IMR-90 (cell line): Measurements from ENCODE around the gene BRF1. TPM values are rescaled to one million over a fixed set of nuclear protein-coding genes. Genes with fewer than 3 reads are reported as not detected.

Experiments
- ATAC-seq: fragments of 200-7000 bp; cut with Tn5 transposase; 2 replicates; pipeline ENCODE4 v1.9.1; 2020; ENCODE audit warnings: low read depth, mild to moderate bottlenecking, moderate library complexity
- BruUV-seq: library from RNA; stranded (reverse); fragments of 400-500 nt; replicated peaks from 2 replicates; lab custom pipeline; 2021; lab: Mats Ljungman, UMichigan
- CTCF ChIA-PET: fragments of 300-600 bp; formaldehyde crosslinking; extraction: SDS; loops from one replicate; lab custom pipeline; 2021; ENCODE audit warnings: antibody characterized with exemption; lab: Yijun Ruan, JAX
- POLR2A ChIA-PET: fragments of 300-600 bp; sonication (Branson Sonifier 250); formaldehyde crosslinking; loops from one replicate; lab custom pipeline; 2022; ENCODE audit warnings: antibody characterized with exemption; ENCODE audit not compliant: unreplicated experiment; lab: Charles Lee
- DNase-seq: peaks from one replicate; pipeline ENCODE4 v3.0.0; 2013
- H2AFZ ChIP-seq: replicated peaks from 2 replicates; pipeline ENCODE3; 2013; ENCODE audit warnings: low read length, mild to moderate bottlenecking; ENCODE audit not compliant: poor library complexity
- H2AK5ac ChIP-seq: 2 replicates; pipeline ENCODE4 v1.6.1; 2013; ENCODE audit warnings: low read depth, low read length, inconsistent platforms
- H2AK9ac ChIP-seq: replicated peaks from 2 replicates; pipeline ENCODE3; 2013; ENCODE audit warnings: mild to moderate bottlenecking, low read depth, low read length, moderate library complexity; ENCODE audit not compliant: poor library complexity
- H2BK120ac ChIP-seq: 2 replicates; pipeline ENCODE4 v1.6.1; 2013; ENCODE audit warnings: low read depth, low read length, inconsistent platforms
- H2BK15ac ChIP-seq: 3 replicates; pipeline ENCODE4 v1.6.1; 2013; ENCODE audit warnings: low read depth, low read length, inconsistent platforms
- H2BK20ac ChIP-seq: 2 replicates; pipeline ENCODE4 v1.6.1; 2013; ENCODE audit warnings: low read depth, mild to moderate bottlenecking, inconsistent platforms, low read length, moderate library complexity
- H2BK5ac ChIP-seq: 2 replicates; pipeline ENCODE4 v1.6.1; 2013; ENCODE audit warnings: mild to moderate bottlenecking, low read depth, low read length, inconsistent platforms; ENCODE audit not compliant: poor library complexity, severe bottlenecking
- H3K14ac ChIP-seq: replicated peaks from 2 replicates; pipeline ENCODE4 v1.6.1; 2013; ENCODE audit warnings: low read depth, low read length, inconsistent platforms
- H3K18ac ChIP-seq: 2 replicates; pipeline ENCODE4 v1.6.1; 2013; ENCODE audit warnings: low read depth, low read length, control low read depth
- H3K23ac ChIP-seq: 2 replicates; pipeline ENCODE4 v1.6.1; 2013; ENCODE audit warnings: low read depth, low read length, inconsistent platforms
- H3K27ac ChIP-seq: 2 replicates; pipeline ENCODE4 v1.5.1; 2013; ENCODE audit warnings: mild to moderate bottlenecking, control low read depth, low read length; ENCODE audit not compliant: insufficient read depth
- H3K27me3 ChIP-seq: 2 replicates; pipeline ENCODE4 v1.6.1; 2013; ENCODE audit warnings: low read length; ENCODE audit not compliant: control insufficient read depth, insufficient read depth
- H3K36me3 ChIP-seq: 2 replicates; pipeline ENCODE4 v1.6.1; 2013; ENCODE audit warnings: low read length, mixed read lengths; ENCODE audit not compliant: control insufficient read depth, insufficient read depth
- H3K4ac ChIP-seq: 2 replicates; pipeline ENCODE4 v1.6.1; 2013; ENCODE audit warnings: low read depth, low read length, inconsistent platforms
- H3K4me1 ChIP-seq: 2 replicates; pipeline ENCODE4 v1.6.1; 2013; ENCODE audit warnings: low read length, mixed read lengths; ENCODE audit not compliant: control insufficient read depth, insufficient read depth
- H3K4me2 ChIP-seq: 2 replicates; pipeline ENCODE4 v1.6.1; 2013; ENCODE audit warnings: low read depth, mild to moderate bottlenecking, control low read depth, low read length, moderate library complexity
- H3K4me3 ChIP-seq: 2 replicates; pipeline ENCODE4 v1.5.1; 2013; ENCODE audit warnings: low read depth, mild to moderate bottlenecking, control low read depth, low read length, moderate library complexity; ENCODE audit not compliant: insufficient read depth
- H3K56ac ChIP-seq: 2 replicates; pipeline ENCODE4 v1.6.1; 2013; ENCODE audit warnings: low read length, inconsistent platforms; ENCODE audit not compliant: insufficient read depth; ENCODE audit errors: extremely low read depth
- H3K79me1 ChIP-seq, 2 experiments: 2 replicates each; pipeline ENCODE4 v1.6.1; 2013; ENCODE audit warnings: low read length in 2 of 2, inconsistent platforms in 1 of 2, low read depth in 1 of 2
- H3K9ac ChIP-seq: 2 replicates; pipeline ENCODE4 v1.6.1; 2013; ENCODE audit warnings: low read depth, low read length, control low read depth
- H3K9me1 ChIP-seq: 2 replicates; pipeline ENCODE4 v1.6.1; 2013; ENCODE audit warnings: low read length, inconsistent platforms; ENCODE audit not compliant: insufficient read depth
- H3K9me3 ChIP-seq: 2 replicates; pipeline ENCODE4 v1.6.1; 2013; ENCODE audit warnings: low read length; ENCODE audit not compliant: control insufficient read depth, insufficient read depth
- H4K20me1 ChIP-seq: 2 replicates; pipeline ENCODE4 v1.6.1; 2013; ENCODE audit warnings: low read length, inconsistent platforms; ENCODE audit not compliant: insufficient read depth
- H4K5ac ChIP-seq: 2 replicates; pipeline ENCODE4 v1.6.1; 2013; ENCODE audit warnings: mild to moderate bottlenecking, low read depth, low read length, control low read depth
- H4K8ac ChIP-seq, 2 experiments: 2 replicates each; pipeline ENCODE4 v1.6.1; 2013; ENCODE audit warnings: low read depth in 2 of 2, low read length in 2 of 2, control low read depth in 1 of 2, inconsistent platforms in 1 of 2
- H4K91ac ChIP-seq: 2 replicates; pipeline ENCODE4 v1.6.1; 2013; ENCODE audit warnings: low read depth, low read length, inconsistent platforms; ENCODE audit not compliant: insufficient read depth
- BHLHE40 ChIP-seq: fragments of 150-350 bp; IDR thresholded peaks from 2 replicates; pipeline ENCODE4 v1.6.1; 2016; ENCODE audit warnings: mild to moderate bottlenecking, low read depth, low read length
- CEBPB ChIP-seq: IDR thresholded peaks from 2 replicates; pipeline ENCODE4 v1.6.1; 2012; ENCODE audit warnings: low read depth, low read length, improper control_type of control experiment
- CHD1 ChIP-seq: IDR thresholded peaks from 2 replicates; pipeline ENCODE4 v1.6.1; 2012; ENCODE audit warnings: low read depth, low read length, improper control_type of control experiment
- CTCF ChIP-seq: conservative IDR thresholded peaks from 2 replicates; pipeline ENCODE4 v1.5.1; 2012; ENCODE audit warnings: mild to moderate bottlenecking, low read depth, low read length, improper control_type of control experiment
- FOS ChIP-seq: fragments of 150-350 bp; IDR thresholded peaks from 2 replicates; pipeline ENCODE4 v1.6.1; 2016; ENCODE audit warnings: low read depth, low read length
- MAZ ChIP-seq: IDR thresholded peaks from 2 replicates; pipeline ENCODE4 v1.6.1; 2012; ENCODE audit warnings: low read depth, mild to moderate bottlenecking, low read length, improper control_type of control experiment, moderate library complexity, borderline replicate concordance
- MXI1 ChIP-seq: IDR thresholded peaks from 2 replicates; pipeline ENCODE4 v1.6.1; 2012; ENCODE audit warnings: low read depth, mild to moderate bottlenecking, low read length, moderate library complexity, borderline replicate concordance
- POLR2A ChIP-seq: IDR thresholded peaks from 2 replicates; pipeline ENCODE4 v1.6.1; 2012; ENCODE audit warnings: mild to moderate bottlenecking, low read depth, low read length
- RAD21 ChIP-seq: IDR thresholded peaks from 2 replicates; pipeline ENCODE4 v1.6.1; 2012; ENCODE audit warnings: low read length, improper control_type of control experiment
- RFX5 ChIP-seq: IDR thresholded peaks from 2 replicates; pipeline ENCODE4 v1.8.0; 2012; ENCODE audit warnings: low read depth, mild to moderate bottlenecking, low read length, moderate library complexity
- WGBS, 2 experiments: methylation state at CpG; one replicate each; pipeline versions ENCODE4 v1.1.5 to v1.1.7; 2013; ENCODE audit warnings: missing lambda C conversion rate in 2 of 2; ENCODE audit not compliant: insufficient read length in 1 of 2; ENCODE audit errors: extremely low coverage in 2 of 2; 5-methylcytosine and 5-hydroxymethylcytosine counted together
- dilution Hi-C: fragments of 300-500 bp; cut with HindIII; formaldehyde crosslinking; loops from one replicate; pipeline ENCODE4 v1.14.3; 2018; ENCODE audit warnings: low sequenced_read_pairs; ENCODE audit not compliant: unreplicated experiment
- in situ Hi-C: fragments of 300-500 bp; cut with MboI; formaldehyde crosslinking; loops from 3 replicates; pipeline ENCODE4 v1.14.3; 2019; ENCODE audit warnings: low sequenced_read_pairs, inconsistent platforms, mixed read lengths
- intact Hi-C: fragments of 100-400 bp; cut with micrococcal nuclease; formaldehyde crosslinking; loops from 2 replicates; pipeline ENCODE4 v1.10.0; 2022
- polyA plus RNA-seq, 3 experiments: library from polyadenylated mRNA; depleted of rRNA; stranded (reverse); fragments of >200 nt; gene quantifications; 2 replicates each; pipeline ENCODE4 v1.2.3, GENCODE V29; 2012; ENCODE audit warnings: low replicate concordance in 1 of 3
- total RNA-seq: library from RNA; depleted of rRNA; stranded (reverse); fragments of >200 nt; gene quantifications from 2 replicates; pipeline ENCODE4 v1.2.3, GENCODE V29; 2012
- TF ChIP-seq, protein P1 (sequence below): fragments of 150-350 bp; IDR thresholded peaks from 2 replicates; pipeline ENCODE4 v1.6.1; 2017; ENCODE audit warnings: mild to moderate bottlenecking, antibody characterized with exemption, low read length, low read depth

BRF1 gene
- total and polyA plus RNA-seq, 2 of the 4 experiments (the other 2 are of a cell fraction), result 12.4 to 16.7 TPM

- Histone ChIP-seq H4K8ac (no peak overlapping the region), H3K27ac (no peak overlapping the region), H2AK9ac (no peak overlapping the region), H3K18ac (no peak overlapping the region), H2BK20ac (no peak overlapping the region), H3K27me3 (no peaks in the 10 kb centered on the region), H4K91ac (no peak overlapping the region), H4K20me1 (peaks cover 3% of the 10 kb centered on the region; the same call in 1 of the 2 replicates), H2BK15ac (no peak overlapping the region), H2AK5ac (no peak overlapping the region), H3K4me3 (no peak overlapping the region), H2AFZ (no peak overlapping the region), H3K23ac (no peak overlapping the region), H3K4me1 (no peaks in the 10 kb centered on the region), H3K9me1 (peaks cover 2% of the 10 kb centered on the region; the same call in 1 of the 2 replicates), H3K9ac (no peak overlapping the region), H4K5ac (no peak overlapping the region), H3K9me3 (no peaks in the 10 kb centered on the region), H2BK120ac (no peak overlapping the region), H3K14ac (no peak overlapping the region), H3K4ac (no peak overlapping the region), H3K56ac (no peak overlapping the region), H3K79me1 (peaks cover 10 to 20% of the 10 kb centered on the region in 2 experiments), H2BK5ac (no peak overlapping the region), H3K4me2 (no peak overlapping the region), H3K36me3 (peaks cover 10% of the 10 kb centered on the region; the same call in 1 of the 2 replicates)
- dilution Hi-C loops (no loop called here), in situ Hi-C loops (no loop called here), intact Hi-C loops (no loop called here)
- WGBS, 2 experiments, result 100% methylated on average over 11 of the region's 31 CpGs; no CpG with 5 or more reads in 1 of the 2 experiments
- TF ChIP-seq, protein P1, sequence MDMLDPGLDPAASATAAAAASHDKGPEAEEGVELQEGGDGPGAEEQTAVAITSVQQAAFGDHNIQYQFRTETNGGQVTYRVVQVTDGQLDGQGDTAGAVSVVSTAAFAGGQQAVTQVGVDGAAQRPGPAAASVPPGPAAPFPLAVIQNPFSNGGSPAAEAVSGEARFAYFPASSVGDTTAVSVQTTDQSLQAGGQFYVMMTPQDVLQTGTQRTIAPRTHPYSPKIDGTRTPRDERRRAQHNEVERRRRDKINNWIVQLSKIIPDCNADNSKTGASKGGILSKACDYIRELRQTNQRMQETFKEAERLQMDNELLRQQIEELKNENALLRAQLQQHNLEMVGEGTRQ, result no peak
- TF ChIP-seq POLR2A (no peak), CTCF (no peak), MAZ (no peak), FOS (no peak), MXI1 (no peak), RAD21 (no peak), CHD1 (no peak), RFX5 (no peak), CEBPB (no peak), BHLHE40 (no peak)
- CTCF ChIA-PET, result no interaction called here
- no TSS peak for BruUV-seq
- DNase-seq, result no peak
- POLR2A ChIA-PET, result no interaction called here
- ATAC-seq, result no peak
These were observed 59.8 kb downstream of the BRF1 start for GRCh38 chr14:105240811-105241576.
